Endothelial cell of umbilical vein (primary cell): ENCODE results near the gene RTN4RL1. TPM values are rescaled to one million over a fixed set of nuclear protein-coding genes. Genes with fewer than 3 reads are reported as not detected.

Source experiments
- BruUV-seq: library from RNA; stranded (reverse); fragments of 400-500 nt; replicated peaks from 2 replicates; lab custom pipeline; 2021; lab: Mats Ljungman, UMichigan
- CTCF ChIA-PET: fragments of 300-600, 350-600 bp; sonication (Branson Sonifier 250); formaldehyde crosslinking; loops from one replicate; lab custom pipeline; 2021; ENCODE audit warnings: antibody characterized with exemption, inconsistent platforms; lab: Charles Lee
- POLR2A ChIA-PET: fragments of 300-600, 350-600 bp; sonication (Branson Sonifier 250); formaldehyde crosslinking; loops from one replicate; lab custom pipeline; 2021; ENCODE audit warnings: antibody characterized with exemption, inconsistent platforms; lab: Charles Lee
- DNase-seq: peaks from one replicate; pipeline ENCODE4 v3.0.0-alpha.2; 2011; ENCODE audit warnings: low read depth, low spot score
- FAIRE-seq: peaks from 2 replicates; lab custom pipeline; 2011; peaks lifted over from hg19 to GRCh38; lab: Jason Lieb, UNC
- H2AFZ ChIP-seq: 2 replicates; pipeline ENCODE4 v1.6.0; 2012; ENCODE audit warnings: low read depth, low read length, control low read depth, inconsistent platforms
- H3K27ac ChIP-seq: 2 replicates; pipeline ENCODE4 v1.5.1; 2011; ENCODE audit warnings: low read depth, mild to moderate bottlenecking, control low read depth, low read length, moderate library complexity; ENCODE audit not compliant: insufficient read depth
- H3K27me3 ChIP-seq, 2 experiments: 2 replicates each; pipeline versions ENCODE4 v1.6.0 to v1.6.1; 2011; ENCODE audit warnings: low read length in 2 of 2, mixed read lengths in 1 of 2; ENCODE audit not compliant: control insufficient read depth in 2 of 2, insufficient read depth in 2 of 2
- H3K36me3 ChIP-seq, 2 experiments: 2 replicates in 1 of 2; 3 replicates in 1 of 2; pipeline ENCODE4 v1.5.1; 2011; ENCODE audit warnings: low read length in 2 of 2, mild to moderate bottlenecking in 1 of 2, moderate library complexity in 1 of 2; ENCODE audit not compliant: control insufficient read depth in 2 of 2, insufficient read depth in 2 of 2; ENCODE audit errors: extremely low read depth in 1 of 2
- H3K4me1 ChIP-seq: 3 replicates; pipeline ENCODE4 v1.5.1; 2011; ENCODE audit warnings: mild to moderate bottlenecking, low read length; ENCODE audit not compliant: control insufficient read depth, insufficient read depth; ENCODE audit errors: extremely low read depth
- H3K4me2 ChIP-seq: 2 replicates; pipeline ENCODE4 v1.6.1; 2011; ENCODE audit warnings: low read length, control low read depth, mixed read lengths; ENCODE audit not compliant: insufficient read depth
- H3K4me3 ChIP-seq, 3 experiments: fragments of 200-600 bp in 1 of 3; sonication (generic), shearing (Covaris generic) in 1 of 3; replicated peaks in 1 of 3; 2 replicates each; pipeline ENCODE4 v1.5.1; 2011 to 2016; ENCODE audit warnings: control low read depth in 3 of 3, low read length in 3 of 3, mild to moderate bottlenecking in 2 of 3, inconsistent platforms in 1 of 3, low read depth in 1 of 3, moderate library complexity in 1 of 3; ENCODE audit not compliant: insufficient read depth in 1 of 3
- H3K79me2 ChIP-seq: 2 replicates; pipeline ENCODE4 v1.6.0; 2012; ENCODE audit warnings: low read length, inconsistent platforms; ENCODE audit not compliant: control insufficient read depth, insufficient read depth
- H3K9ac ChIP-seq: replicated peaks from 2 replicates; pipeline ENCODE3; 2011; ENCODE audit warnings: low read length, control low read depth; ENCODE audit not compliant: insufficient read depth; ENCODE audit errors: extremely low read depth
- H3K9me1 ChIP-seq: replicated peaks from 3 replicates; pipeline ENCODE4 v1.6.0; 2011; ENCODE audit warnings: mild to moderate bottlenecking, low read length; ENCODE audit not compliant: control insufficient read depth, insufficient read depth; ENCODE audit errors: extremely low read depth
- H3K9me3 ChIP-seq: replicated peaks from 2 replicates; pipeline ENCODE4 v1.5.1; 2012; ENCODE audit warnings: low read length, inconsistent platforms; ENCODE audit not compliant: control insufficient read depth, insufficient read depth
- H4K20me1 ChIP-seq: replicated peaks from 2 replicates; pipeline ENCODE3; 2011; ENCODE audit warnings: mild to moderate bottlenecking, low read length; ENCODE audit not compliant: control insufficient read depth, insufficient read depth; ENCODE audit errors: extremely low read depth
- EZH2 ChIP-seq: IDR thresholded peaks from 2 replicates; pipeline ENCODE4 v1.6.1; 2012; ENCODE audit warnings: borderline replicate concordance, low read depth, mild to moderate bottlenecking, moderate library complexity, low read length, inconsistent platforms; ENCODE audit not compliant: severe bottlenecking
- FOS ChIP-seq: IDR thresholded peaks from 2 replicates; pipeline ENCODE4 v1.6.1; 2011; ENCODE audit warnings: mild to moderate bottlenecking, low read length, moderate library complexity, borderline replicate concordance; ENCODE audit not compliant: insufficient read depth
- GATA2 ChIP-seq: IDR thresholded peaks from 2 replicates; pipeline ENCODE4 v1.7.0; 2011; ENCODE audit warnings: low read depth, mild to moderate bottlenecking, moderate library complexity, mixed read lengths, low read length; ENCODE audit not compliant: insufficient read length, insufficient read depth
- JUN ChIP-seq: IDR thresholded peaks from 2 replicates; pipeline ENCODE4 v1.6.1; 2011; ENCODE audit warnings: borderline replicate concordance, low read depth; ENCODE audit not compliant: insufficient read length, insufficient read depth
- MYC ChIP-seq: IDR thresholded peaks from one replicate; pipeline ENCODE4 v1.6.1; 2011; ENCODE audit warnings: mild to moderate bottlenecking, low read depth, low read length
- POLR2A ChIP-seq: IDR thresholded peaks from 2 replicates; pipeline ENCODE4 v1.6.1; 2012; ENCODE audit warnings: low read depth, mild to moderate bottlenecking, control low read depth, low read length
- POLR2AphosphoS5 ChIP-seq: IDR thresholded peaks from 2 replicates; pipeline ENCODE4 v1.6.1; 2012; ENCODE audit warnings: low read depth, mild to moderate bottlenecking, control low read depth, low read length, moderate library complexity; ENCODE audit not compliant: insufficient read depth
- dilution Hi-C: fragments of 300-500 bp; cut with MboI; formaldehyde crosslinking; loops from one replicate; pipeline ENCODE4 v1.15.0; 2019; ENCODE audit warnings: low sequenced_read_pairs; ENCODE audit not compliant: extremely low pct_ligation_motif_present
- intact Hi-C: fragments of 100-400 bp; cut with micrococcal nuclease; formaldehyde crosslinking; loops from one replicate; pipeline ENCODE4 v1.10.0; 2022
- polyA plus RNA-seq, 4 experiments: library from polyadenylated mRNA; depleted of rRNA in 3 of 4; stranded (reverse) in 3 of 4; unstranded in 1 of 4; fragments of >200 nt; gene quantifications; 2 replicates each; pipeline versions ENCODE4 v1.2.1 to v1.2.3, GENCODE V29; 2011 to 2012; ENCODE audit warnings: missing spikeins in 1 of 4
- total RNA-seq: library from RNA; stranded (reverse); gene quantifications from 2 replicates; pipeline ENCODE4 v1.2.3, GENCODE V29; 2021
- TF ChIP-seq, protein P1 (sequence below), 2 donors: IDR thresholded peaks; 1 replicate in 1 of 2; 2 replicates in 1 of 2; pipeline ENCODE4 v1.5.1; 2011; ENCODE audit warnings: low read length in 2 of 2, mild to moderate bottlenecking in 2 of 2, moderate library complexity in 2 of 2, control low read depth in 1 of 2, inconsistent platforms in 1 of 2, low read depth in 1 of 2; ENCODE audit not compliant: insufficient read depth in 1 of 2; ENCODE audit errors: extremely low read depth in 1 of 2
- TF ChIP-seq, protein P2 (sequence below): IDR thresholded peaks from 2 replicates; pipeline ENCODE4 v1.6.1; 2011; ENCODE audit not compliant: insufficient read depth, insufficient read length

The RTN4RL1 gene
- total and polyA plus RNA-seq, 2 donors (not counting 3 experiments of a cell fraction or from before 2014, with no cell fraction given): 0.04 TPM; not detected in 1

DNA sequence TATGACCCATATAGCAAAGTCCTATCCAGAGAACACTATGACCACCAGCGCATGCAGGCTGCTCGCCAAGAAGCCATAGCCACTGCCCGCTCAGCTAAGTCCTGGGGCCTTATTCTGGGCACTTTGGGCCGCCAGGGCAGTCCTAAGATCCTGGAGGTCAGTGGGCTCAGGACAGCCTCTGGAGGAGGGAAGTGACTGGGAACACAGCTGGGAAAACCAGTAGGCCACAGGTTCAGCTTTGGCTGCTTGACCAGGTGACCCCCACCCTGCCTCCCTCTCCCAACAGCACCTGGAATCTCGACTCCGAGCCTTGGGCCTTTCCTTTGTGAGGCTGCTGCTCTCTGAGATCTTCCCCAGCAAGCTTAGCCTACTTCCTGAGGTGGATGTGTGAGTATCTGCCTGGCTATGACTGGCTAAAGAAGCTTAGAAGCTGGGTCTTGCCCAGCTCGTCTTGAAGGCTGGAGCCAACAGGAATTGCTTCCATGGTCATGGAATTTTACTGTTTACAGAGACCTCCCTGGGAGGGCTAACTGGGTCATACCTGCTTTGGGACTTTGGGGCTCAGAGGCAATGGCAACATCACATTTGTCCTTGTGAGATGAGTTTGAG lies 15.2 kb upstream of the RTN4RL1 start:
- Histone ChIP-seq H3K4me2 (no peak overlapping the region), H3K9me1 (no peaks in the 10 kb centered on the region), H4K20me1 (no peaks in the 10 kb centered on the region), H3K9me3 (no peaks in the 10 kb centered on the region), H3K4me3 (no peak overlapping the region), H3K9ac (no peak overlapping the region), H3K27me3 (no peaks in the 10 kb centered on the region), H3K27ac (no peak overlapping the region), H3K4me1 (peaks cover 7% of the 10 kb centered on the region), H3K79me2 (peaks cover 17% of the 10 kb centered on the region), H3K36me3 (peaks cover 8 to 29% of the 10 kb centered on the region in 2 experiments), H2AFZ (no peak overlapping the region)
- intact Hi-C loops: no loop called here
- CTCF ChIA-PET: interaction anchor here (1.0 to 2.7 kb wide), 4 partner anchors 14 to 313 kb away, joined by 3 to 20 read pairs (median 4); no protein-coding TSS in a partner anchor
- no peak for DNase-seq
- TF ChIP-seq FOS: no peak
- TF ChIP-seq EZH2: no peak
- TF ChIP-seq GATA2: no peak
- TF ChIP-seq MYC: no peak
- TF ChIP-seq, protein P1, sequence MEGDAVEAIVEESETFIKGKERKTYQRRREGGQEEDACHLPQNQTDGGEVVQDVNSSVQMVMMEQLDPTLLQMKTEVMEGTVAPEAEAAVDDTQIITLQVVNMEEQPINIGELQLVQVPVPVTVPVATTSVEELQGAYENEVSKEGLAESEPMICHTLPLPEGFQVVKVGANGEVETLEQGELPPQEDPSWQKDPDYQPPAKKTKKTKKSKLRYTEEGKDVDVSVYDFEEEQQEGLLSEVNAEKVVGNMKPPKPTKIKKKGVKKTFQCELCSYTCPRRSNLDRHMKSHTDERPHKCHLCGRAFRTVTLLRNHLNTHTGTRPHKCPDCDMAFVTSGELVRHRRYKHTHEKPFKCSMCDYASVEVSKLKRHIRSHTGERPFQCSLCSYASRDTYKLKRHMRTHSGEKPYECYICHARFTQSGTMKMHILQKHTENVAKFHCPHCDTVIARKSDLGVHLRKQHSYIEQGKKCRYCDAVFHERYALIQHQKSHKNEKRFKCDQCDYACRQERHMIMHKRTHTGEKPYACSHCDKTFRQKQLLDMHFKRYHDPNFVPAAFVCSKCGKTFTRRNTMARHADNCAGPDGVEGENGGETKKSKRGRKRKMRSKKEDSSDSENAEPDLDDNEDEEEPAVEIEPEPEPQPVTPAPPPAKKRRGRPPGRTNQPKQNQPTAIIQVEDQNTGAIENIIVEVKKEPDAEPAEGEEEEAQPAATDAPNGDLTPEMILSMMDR (IDR thresholded peaks at IDR 0.05; ENCODE audit: extremely low read depth in 1 of 2, insufficient read depth in 1 of 2, low read depth in 1 of 2, low read length in 2 of 2): no peak
- TF ChIP-seq POLR2AphosphoS5: no peak
- no peak for TF ChIP-seq POLR2A
- TF ChIP-seq, protein P2, sequence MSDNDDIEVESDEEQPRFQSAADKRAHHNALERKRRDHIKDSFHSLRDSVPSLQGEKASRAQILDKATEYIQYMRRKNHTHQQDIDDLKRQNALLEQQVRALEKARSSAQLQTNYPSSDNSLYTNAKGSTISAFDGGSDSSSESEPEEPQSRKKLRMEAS: no peak
- TF ChIP-seq JUN: no peak
- BruUV-seq: no TSS peak
- POLR2A ChIA-PET: no interaction called here
- no peak for FAIRE-seq
- dilution Hi-C loops: no loop called here
